H9 (cell line): Measurements from ENCODE around the gene HOXA7. TPM values are rescaled to one million over a fixed set of nuclear protein-coding genes. Genes with fewer than 3 reads are reported as not detected.

Experiments used
- DNase-seq: peaks from one replicate; pipeline ENCODE4 v3.0.0-alpha.2; 2017
- H2AFZ ChIP-seq: one replicate; pipeline ENCODE4 v1.6.1; 2013; ENCODE audit warnings: mild to moderate bottlenecking, low read length, control low read depth, moderate library complexity
- H2AK5ac ChIP-seq: 2 replicates; pipeline ENCODE4 v1.6.1; 2013; ENCODE audit warnings: low read length, control low read depth, mixed read lengths; ENCODE audit not compliant: insufficient read length
- H2BK120ac ChIP-seq: one replicate; pipeline ENCODE4 v1.6.1; 2013; ENCODE audit warnings: low read depth, mild to moderate bottlenecking, low read length, control low read depth, inconsistent platforms; ENCODE audit not compliant: poor library complexity, severe bottlenecking
- H2BK12ac ChIP-seq: 2 replicates; pipeline ENCODE4 v1.6.1; 2013; ENCODE audit warnings: low read length, control low read depth, mixed read lengths, low read depth; ENCODE audit not compliant: insufficient read length
- H2BK15ac ChIP-seq: 2 replicates; pipeline ENCODE4 v1.6.1; 2013; ENCODE audit warnings: low read depth, low read length, control low read depth
- H2BK20ac ChIP-seq: one replicate; pipeline ENCODE4 v1.6.1; 2013; ENCODE audit warnings: low read depth, mild to moderate bottlenecking, low read length, control low read depth, inconsistent platforms; ENCODE audit not compliant: poor library complexity, severe bottlenecking
- H2BK5ac ChIP-seq: 2 replicates; pipeline ENCODE4 v1.6.1; 2013; ENCODE audit warnings: low read length, control low read depth, mixed read lengths; ENCODE audit not compliant: insufficient read length
- H3K14ac ChIP-seq: 2 replicates; pipeline ENCODE4 v1.6.1; 2013; ENCODE audit warnings: low read length, control low read depth; ENCODE audit not compliant: insufficient read depth
- H3K18ac ChIP-seq: 2 replicates; pipeline ENCODE4 v1.6.1; 2013; ENCODE audit warnings: low read depth, mild to moderate bottlenecking, mixed read lengths, low read length, control low read depth; ENCODE audit not compliant: insufficient read length
- H3K23ac ChIP-seq: 2 replicates; pipeline ENCODE4 v1.6.1; 2013; ENCODE audit warnings: low read length, control low read depth, mixed read lengths, low read depth; ENCODE audit not compliant: insufficient read length
- H3K23me2 ChIP-seq: 2 replicates; pipeline ENCODE4 v1.6.1; 2013; ENCODE audit warnings: low read depth, mild to moderate bottlenecking, mixed read lengths, low read length, control low read depth; ENCODE audit not compliant: insufficient read length, poor library complexity, severe bottlenecking
- H3K27ac ChIP-seq: 2 replicates; pipeline ENCODE4 v1.5.1; 2013; ENCODE audit warnings: low read length, control low read depth, mixed read lengths, low read depth; ENCODE audit not compliant: insufficient read length
- H3K27me3 ChIP-seq: 2 replicates; pipeline ENCODE4 v1.6.1; 2013; ENCODE audit warnings: low read length, control low read depth, inconsistent platforms; ENCODE audit not compliant: insufficient read depth
- H3K4ac ChIP-seq: 2 replicates; pipeline ENCODE4 v1.6.1; 2013; ENCODE audit warnings: low read depth, mild to moderate bottlenecking, control low read depth, inconsistent platforms, low read length, moderate library complexity
- H3K4me1 ChIP-seq: 2 replicates; pipeline ENCODE4 v1.6.1; 2013; ENCODE audit warnings: low read length, control low read depth, inconsistent platforms; ENCODE audit not compliant: insufficient read depth
- H3K4me2 ChIP-seq: 2 replicates; pipeline ENCODE4 v1.6.1; 2013; ENCODE audit warnings: low read length, control low read depth, mixed read lengths; ENCODE audit not compliant: insufficient read length, insufficient read depth
- H3K56ac ChIP-seq: 2 replicates; pipeline ENCODE4 v1.6.1; 2013; ENCODE audit warnings: low read depth, mild to moderate bottlenecking, mixed read lengths, low read length, control low read depth; ENCODE audit not compliant: insufficient read length
- H3K79me1 ChIP-seq: 2 replicates; pipeline ENCODE4 v1.6.1; 2013; ENCODE audit warnings: low read depth, mild to moderate bottlenecking, moderate library complexity, low read length, control low read depth, inconsistent platforms; ENCODE audit not compliant: insufficient read depth, poor library complexity, severe bottlenecking
- H3K79me2 ChIP-seq: 2 replicates; pipeline ENCODE4 v1.6.1; 2013; ENCODE audit warnings: low read length, control low read depth, inconsistent platforms; ENCODE audit not compliant: insufficient read depth
- H3K9ac ChIP-seq: 2 replicates; pipeline ENCODE4 v1.6.1; 2013; ENCODE audit warnings: low read length, control low read depth, mixed read lengths; ENCODE audit not compliant: insufficient read length; ENCODE audit errors: extremely low read depth
- H3K9me3 ChIP-seq: one replicate; pipeline ENCODE4 v1.6.1; 2013; ENCODE audit warnings: low read depth, low read length, inconsistent platforms; ENCODE audit not compliant: control insufficient read depth
- H3T11ph ChIP-seq: one replicate; pipeline ENCODE4 v1.6.1; 2013; ENCODE audit warnings: mild to moderate bottlenecking, low read length, control low read depth, inconsistent platforms
- H4K20me1 ChIP-seq: one replicate; pipeline ENCODE4 v1.6.1; 2013; ENCODE audit not compliant: control insufficient read depth, insufficient read length, insufficient read depth
- H4K5ac ChIP-seq: 2 replicates; pipeline ENCODE4 v1.6.1; 2013; ENCODE audit warnings: low read depth, mild to moderate bottlenecking, mixed read lengths, low read length, control low read depth; ENCODE audit not compliant: insufficient read length
- H4K8ac ChIP-seq: replicated peaks from 2 replicates; pipeline ENCODE4 v1.6.1; 2013; ENCODE audit warnings: low read length, control low read depth, mixed read lengths, low read depth; ENCODE audit not compliant: insufficient read length
- H4K91ac ChIP-seq: 2 replicates; pipeline ENCODE4 v1.6.1; 2013; ENCODE audit warnings: low read depth, mild to moderate bottlenecking, moderate library complexity, mixed read lengths, low read length, control low read depth; ENCODE audit not compliant: insufficient read length
- H3K27ac Mint-ChIP-seq, 3 experiments: 2 replicates in 2 of 3; 3 replicates in 1 of 3; pipeline ENCODE4 v1.8.0; 2020 to 2021; ENCODE audit warnings: mixed read lengths in 3 of 3, mild to moderate bottlenecking in 1 of 3, moderate library complexity in 1 of 3
- H3K27me3 Mint-ChIP-seq: 2 replicates; pipeline ENCODE4 v1.8.0; 2021; ENCODE audit warnings: low read depth, mild to moderate bottlenecking, moderate library complexity, mixed read lengths
- H3K36me3 Mint-ChIP-seq, 3 experiments: 2 replicates in 2 of 3; 3 replicates in 1 of 3; pipeline ENCODE4 v1.8.0; 2020 to 2021; ENCODE audit warnings: low read depth in 3 of 3, mixed read lengths in 3 of 3; ENCODE audit not compliant: insufficient read depth in 1 of 3
- H3K4me1 Mint-ChIP-seq, 2 experiments: 2 replicates each; pipeline ENCODE4 v1.8.0; 2020; ENCODE audit warnings: mixed read lengths in 2 of 2
- H3K4me3 Mint-ChIP-seq, 2 experiments: 2 replicates in 1 of 2; 3 replicates in 1 of 2; pipeline ENCODE4 v1.8.0; 2020 to 2021; ENCODE audit warnings: mild to moderate bottlenecking in 2 of 2, mixed read lengths in 2 of 2, moderate library complexity in 1 of 2
- H3K9me3 Mint-ChIP-seq, 2 experiments: 2 replicates in 1 of 2; 3 replicates in 1 of 2; pipeline ENCODE4 v1.8.0; 2020; ENCODE audit warnings: mild to moderate bottlenecking in 2 of 2, mixed read lengths in 2 of 2, moderate library complexity in 1 of 2
- CTCF ChIP-seq: fragments of 200-600 bp; sonication (generic); conservative IDR thresholded peaks from 3 replicates; pipeline ENCODE4 v1.8.0; 2021; ENCODE audit warnings: antibody characterized with exemption, mild to moderate bottlenecking
- WGBS: extraction: QIAGEN DNeasy Blood & Tissue Kit; methylation state at CpG from one replicate; pipeline ENCODE4 v1.1.7; 2013; ENCODE audit warnings: missing lambda C conversion rate, low lambda C conversion rate, mixed read lengths; ENCODE audit not compliant: insufficient read length; ENCODE audit errors: extremely low coverage; 5-methylcytosine and 5-hydroxymethylcytosine counted together
- total RNA-seq: library from RNA; stranded (reverse); gene quantifications from 2 replicates; pipeline ENCODE4 v1.2.1, GENCODE V29; 2021

The HOXA7 gene
- total RNA-seq, 1 experiment from 2014 or later: not detected

- Histone ChIP-seq H2BK15ac (no peak overlapping the region), H3K79me2 (no peaks in the 10 kb centered on the region), H2BK5ac (no peak overlapping the region), H3K23me2 (no peaks in the 10 kb centered on the region), H3K23ac (no peak overlapping the region), H3K4ac (no peak overlapping the region), H3K27ac (no peak overlapping the region), H2BK20ac (no peak overlapping the region), H3K4me2 (no peak overlapping the region), H3K9ac (no peak overlapping the region), H3K18ac (no peak overlapping the region), H4K8ac (no peak overlapping the region), H2BK120ac (no peak overlapping the region), H3K56ac (no peak overlapping the region), H4K91ac (no peak overlapping the region), H3K79me1 (no peaks in the 10 kb centered on the region), H3K14ac (no peak overlapping the region), H3T11ph (no peak overlapping the region), H2AK5ac (no peak overlapping the region), H3K9me3 (no peaks in the 10 kb centered on the region), H3K4me1 (no peaks in the 10 kb centered on the region), H2BK12ac (no peak overlapping the region), H4K20me1 (peaks cover 3% of the 10 kb centered on the region), H3K27me3 (peaks cover 95% of the 10 kb centered on the region), H4K5ac (no peak overlapping the region), H2AFZ (no peak overlapping the region)
- TF ChIP-seq CTCF: no peak
- Mint-ChIP-seq H3K4me1 (no peaks in the 10 kb centered on the region), H3K4me3 (no peak overlapping the region), H3K36me3 (no peaks in the 10 kb centered on the region; a peak in 1 of 7 replicates), H3K27ac (no peak overlapping the region), H3K27me3 (peaks cover 97% of the 10 kb centered on the region), H3K9me3 (peaks cover 0 to 7% of the 10 kb centered on the region in 2 experiments; a peak in 3 of 5 replicates)
- WGBS: no CpG with 5 or more reads among the region's 6 CpGs
- DNase-seq: no peak
Observed at GRCh38 chr7:27132978-27133377, 23.5 kb downstream of the HOXA7 start.
